SK-N-SH treated with all-trans-retinoic acid at 6 μM for 48 hours (cell line): Measurements from ENCODE around the gene PCDHGC3.

ENCODE experiments used
- CSDC2 ChIP-seq: fragments of 250-450 bp; sonication (Bioruptor Pico); IDR thresholded peaks from 2 replicates; pipeline ENCODE4 v1.5.0; 2020; ENCODE audit warnings: mild to moderate bottlenecking, moderate library complexity
- ISL1 ChIP-seq: fragments of 250-450 bp; sonication (Bioruptor Pico); IDR thresholded peaks from 2 replicates; pipeline ENCODE4 v2.1.2; 2022; ENCODE audit warnings: mild to moderate bottlenecking, moderate library complexity
- OSR1 ChIP-seq: fragments of 250-450 bp; sonication (Bioruptor Pico); IDR thresholded peaks from 2 replicates; pipeline ENCODE4 v1.8.0; 2022; ENCODE audit warnings: moderate library complexity, mild to moderate bottlenecking, inconsistent platforms
- PATZ1 ChIP-seq: fragments of 250-450 bp; sonication (Bioruptor Pico); IDR thresholded peaks from 2 replicates; pipeline ENCODE4 v1.8.0; 2020; ENCODE audit warnings: mild to moderate bottlenecking, moderate library complexity, borderline replicate concordance
- PPARA ChIP-seq: fragments of 250-450 bp; sonication (Bioruptor Pico); IDR thresholded peaks from 2 replicates; pipeline ENCODE4 v1.5.0; 2020; ENCODE audit warnings: mild to moderate bottlenecking, borderline replicate concordance
- ZFP3 ChIP-seq: fragments of 250-450 bp; sonication (Bioruptor Pico); IDR thresholded peaks from 2 replicates; pipeline ENCODE4 v1.5.0; 2020; ENCODE audit warnings: mild to moderate bottlenecking, moderate library complexity
- ZNF565 ChIP-seq: fragments of 450-650 bp; formaldehyde crosslinking; conservative IDR thresholded peaks from 2 replicates; pipeline ENCODE4 v1.5.0; 2020; ENCODE audit warnings: low read depth, mild to moderate bottlenecking, moderate library complexity
- ZNF70 ChIP-seq: fragments of 450-650 bp; formaldehyde crosslinking; IDR thresholded peaks from 2 replicates; pipeline ENCODE4 v1.5.0; 2020; ENCODE audit warnings: mild to moderate bottlenecking, moderate library complexity
- ZNF8 ChIP-seq: fragments of 450-650 bp; formaldehyde crosslinking; IDR thresholded peaks from 2 replicates; pipeline ENCODE4 v1.5.0; 2020; ENCODE audit warnings: mild to moderate bottlenecking, moderate library complexity

- TF ChIP-seq ZFP3: no peak
- TF ChIP-seq PATZ1: no peak
- no peak for TF ChIP-seq ISL1
- TF ChIP-seq CSDC2 (CRISPR knock-in tag): no peak
- no peak for TF ChIP-seq OSR1 (CRISPR knock-in tag)
- TF ChIP-seq ZNF8: no peak
- no peak for TF ChIP-seq ZNF565 (CRISPR knock-in tag)
- TF ChIP-seq PPARA (CRISPR knock-in tag): no peak
- no peak for TF ChIP-seq ZNF70
These were observed 14.1 kb downstream of the PCDHGC3 start for GRCh38 chr5:141489841-141490240.
